ENCODE measurements around the gene ASF1B.

GRCh38 chr19:14159059-14159458 is 22.7 kb upstream of the ASF1B start:
- no peak for TF ChIP-seq MAX (IDR thresholded peaks at IDR 0.05)
- TF ChIP-seq CTCF (IDR thresholded peaks at IDR 0.05 in 2 of 3, conservative IDR thresholded peaks at IDR 0.05 in 1 of 3; ENCODE audit: borderline replicate concordance in 1 of 3, insufficient read depth in 1 of 3, low read depth in 2 of 3, low read length in 2 of 3), result no peak
- no peak for TF ChIP-seq EZH2 (IDR thresholded peaks at IDR 0.05)
- TF ChIP-seq JUND (IDR thresholded peaks at IDR 0.05), result no peak
- no peak for TF ChIP-seq POLR2A (IDR thresholded peaks at IDR 0.05; ENCODE audit: borderline replicate concordance, extremely low read depth, insufficient read depth, insufficient read length)
- TF ChIP-seq ZNF274 (IDR thresholded peaks at IDR 0.05; ENCODE audit: low read depth, low read length), result no peak
- no peak for TF ChIP-seq ZBTB33 (IDR thresholded peaks at IDR 0.05; ENCODE audit: extremely low read depth, insufficient replicate concordance, low read length)
- TF ChIP-seq REST (IDR thresholded peaks at IDR 0.05; ENCODE audit: low read depth), result no peak
- TF ChIP-seq POLR2AphosphoS5 (IDR thresholded peaks at IDR 0.05; ENCODE audit: low read depth, low read length), result no peak

Measured in HCT116 (cell line).